Measurements from ENCODE around the gene FAM171A2.
"Not testable (repeated sequence)": the region's sequence is repeated elsewhere in the genome, so short reads cannot be mapped to it uniquely, and the experiment has no call there.

GRCh38 chr17:44330263-44330662 lies 33.4 kb downstream of the FAM171A2 start:
- TF ChIP-seq SP1 (IDR thresholded peaks at IDR 0.05); CTCF (IDR thresholded peaks at IDR 0.05; ENCODE audit: low read depth, low read length, missing input control); EGR1 (IDR thresholded peaks at IDR 0.05; ENCODE audit: low read depth in 2 of 2); RAD21 (IDR thresholded peaks at IDR 0.05); GABPA (IDR thresholded peaks at IDR 0.05 in 1 of 2, conservative IDR thresholded peaks at IDR 0.05 in 1 of 2); NR2F2 (IDR thresholded peaks at IDR 0.05): not testable (repeated sequence)
